ENCODE measurements around the gene PALLD. TPM values are rescaled to one million over a fixed set of nuclear protein-coding genes. Genes with fewer than 3 reads are reported as not detected.

PALLD gene
- total and polyA plus RNA-seq, 2 donors (not counting 3 experiments of a cell fraction or from before 2014, with no cell fraction given) = 13.4 to 48.2 TPM

GRCh38 chr4:168707205-168707604 is 210.4 kb downstream of the PALLD start:
- BruUV-seq (replicated peaks) = no TSS peak
- ChIA-PET CTCF (interaction anchor here (0.6 to 7.1 kb wide), 5 partner anchors 14 to 214 kb away, joined by 3 to 78 read pairs (median 3); no protein-coding TSS in a partner anchor), POLR2A (no interaction called here)
- Histone ChIP-seq H3K4me1 (ENCODE audit: control insufficient read depth, extremely low read depth, insufficient read depth, low read length) (peaks cover 12% of the 10 kb centered on the region), H3K79me2 (ENCODE audit: control insufficient read depth, insufficient read depth, low read length) (no peaks in the 10 kb centered on the region), H3K36me3 (ENCODE audit: control insufficient read depth in 2 of 2, extremely low read depth in 1 of 2, insufficient read depth in 2 of 2, low read length in 2 of 2) (no peaks in the 10 kb centered on the region), H3K4me3 (replicated peaks in 1 of 3; ENCODE audit: insufficient read depth in 1 of 3, low read depth in 1 of 3, low read length in 3 of 3) (no peak overlapping the region), H3K9me3 (replicated peaks; ENCODE audit: control insufficient read depth, insufficient read depth, low read length) (no peaks in the 10 kb centered on the region), H3K27ac (ENCODE audit: insufficient read depth, low read depth, low read length) (no peak overlapping the region), H3K27me3 (ENCODE audit: control insufficient read depth in 2 of 2, insufficient read depth in 2 of 2, low read length in 2 of 2) (no peaks in the 10 kb centered on the region), H3K4me2 (ENCODE audit: insufficient read depth, low read length) (no peak overlapping the region), H4K20me1 (replicated peaks; ENCODE audit: control insufficient read depth, extremely low read depth, insufficient read depth, low read length) (no peaks in the 10 kb centered on the region), H3K9me1 (replicated peaks; ENCODE audit: control insufficient read depth, extremely low read depth, insufficient read depth, low read length) (no peaks in the 10 kb centered on the region), H3K9ac (replicated peaks; ENCODE audit: extremely low read depth, insufficient read depth, low read length) (no peak overlapping the region), H2AFZ (ENCODE audit: low read depth, low read length) (no peak overlapping the region)
- FAIRE-seq = no peak
- no peak for TF ChIP-seq GATA2 (IDR thresholded peaks at IDR 0.05; ENCODE audit: insufficient read depth, insufficient read length, low read depth, low read length)
- TF ChIP-seq MYC (IDR thresholded peaks at IDR 0.05; ENCODE audit: low read depth, low read length) = no peak
- TF ChIP-seq POLR2AphosphoS5 (IDR thresholded peaks at IDR 0.05; ENCODE audit: insufficient read depth, low read depth, low read length) = no peak
- no peak for TF ChIP-seq FOS (IDR thresholded peaks at IDR 0.05; ENCODE audit: borderline replicate concordance, insufficient read depth, low read length)
- no peak for TF ChIP-seq POLR2A (IDR thresholded peaks at IDR 0.05; ENCODE audit: low read depth, low read length)
- TF ChIP-seq CTCF (IDR thresholded peaks at IDR 0.05; ENCODE audit: extremely low read depth in 1 of 2, insufficient read depth in 1 of 2, low read depth in 1 of 2, low read length in 2 of 2) = no peak
- no peak for TF ChIP-seq MAX (IDR thresholded peaks at IDR 0.05; ENCODE audit: insufficient read depth, insufficient read length)
- TF ChIP-seq EZH2 (IDR thresholded peaks at IDR 0.05; ENCODE audit: borderline replicate concordance, low read depth, low read length, severe bottlenecking) = no peak
- TF ChIP-seq JUN (IDR thresholded peaks at IDR 0.05; ENCODE audit: borderline replicate concordance, insufficient read depth, insufficient read length, low read depth) = no peak
- intact Hi-C loops (cut with micrococcal nuclease) = no loop called here
- no peak for DNase-seq (ENCODE audit: low read depth, low spot score)
- dilution Hi-C loops (cut with MboI; ENCODE audit: extremely low pct_ligation_motif_present, low sequenced_read_pairs) = no loop called here

Data from endothelial cell of umbilical vein (primary cell).